ENCODE measurements around the gene PSMB7. TPM values are rescaled to one million over a fixed set of nuclear protein-coding genes. Genes with fewer than 3 reads are reported as not detected.
A peak's percentile ranks its signal among the peaks of the same experiment; 100 is the strongest.

Gene PSMB7
- total and polyA plus RNA-seq, 2 of the 8 experiments (the other 6 are each of a cell fraction or from before 2014, with no cell fraction given) = 222 to 357 TPM

GRCh38 chr9:124350494-124351263 is 64.6 kb downstream of the PSMB7 start:
- DNase-seq (ENCODE audit: low read depth in 1 of 2, low spot score in 2 of 2) = no peak
- Histone ChIP-seq H3K9me3 (ENCODE audit: insufficient read depth in 2 of 2, low read depth in 1 of 2, low read length in 1 of 2) (no peaks in the 10 kb centered on the region), H3K79me2 (ENCODE audit: control insufficient read depth in 1 of 2, insufficient read depth in 2 of 2, low read length in 2 of 2) (no peaks in the 10 kb centered on the region), H4K8ac (ENCODE audit: extremely low read depth, insufficient read depth, low read length) (no peak overlapping the region), H3K4ac (replicated peaks; ENCODE audit: insufficient read length, low read depth, low read length) (no peak overlapping the region), H2BK5ac (ENCODE audit: low read depth, low read length) (0 out of 2 replicates have a peak overlapping the region, but pooled peaks have one; percentile 39), H3K27me3 (replicated peaks in 1 of 4; ENCODE audit: control insufficient read depth in 3 of 4, extremely low read depth in 1 of 4, insufficient read depth in 3 of 4, low read length in 3 of 4) (no peaks in the 10 kb centered on the region), H3K14ac (ENCODE audit: insufficient read length) (no peak overlapping the region), H3K4me3 (ENCODE audit: extremely low read depth in 1 of 4, insufficient read depth in 2 of 4, low read depth in 3 of 4, low read length in 4 of 4) (no peak overlapping the region), H3K4me2 (ENCODE audit: insufficient read depth in 1 of 2, low read depth in 2 of 2, low read length in 2 of 2) (no peak overlapping the region), H4K5ac (ENCODE audit: insufficient read length, low read depth, low read length) (no peak overlapping the region), H2AK5ac (ENCODE audit: low read depth, low read length) (no peak overlapping the region), H3K79me1 (ENCODE audit: low read depth, low read length) (peaks cover 4% of the 10 kb centered on the region; the same call in 1 of the 2 replicates), H4K91ac (replicated peaks; ENCODE audit: insufficient read length, low read length) (no peak overlapping the region), H3K36me3 (ENCODE audit: control insufficient read depth in 2 of 4, insufficient read depth in 4 of 4, low read length in 3 of 4) (peaks cover 9 to 40% (median 18%) of the 10 kb centered on the region in 4 experiments), H2AFZ (ENCODE audit: low read length) (no peak overlapping the region), H4K20me1 (replicated peaks in 1 of 2; ENCODE audit: control insufficient read depth in 1 of 2, insufficient read depth in 2 of 2, low read length in 2 of 2) (peaks cover 4 to 14% of the 10 kb centered on the region in 2 experiments), H2BK15ac (ENCODE audit: low read length) (no peak overlapping the region), H3K9ac (replicated peaks in 1 of 4; ENCODE audit: extremely low read depth in 1 of 4, low read depth in 3 of 4, low read length in 3 of 4) (no peak overlapping the region), H2BK20ac (ENCODE audit: low read length) (no peak overlapping the region), H3K4me1 (replicated peaks in 1 of 4; ENCODE audit: control insufficient read depth in 3 of 4, insufficient read depth in 4 of 4, low read length in 3 of 4) (peaks cover 0 to 4% (median 0%) of the 10 kb centered on the region in 4 experiments; a peak in 1 of 7 replicates), H3K23ac (ENCODE audit: insufficient read length) (no peak overlapping the region), H2BK120ac (replicated peaks; ENCODE audit: low read depth, low read length) (no peak overlapping the region), H3K23me2 (ENCODE audit: low read depth, low read length) (no peaks in the 10 kb centered on the region), H3K27ac (ENCODE audit: low read depth, low read length) (no peak overlapping the region), H3K18ac (ENCODE audit: extremely low read depth, low read length) (no peak overlapping the region), H2BK12ac (ENCODE audit: low read depth, low read length) (peak overlapping the region; percentile 6; the same call in 1 of the 2 replicates), H3K56ac (replicated peaks; ENCODE audit: insufficient read length, low read depth, low read length) (no peak overlapping the region)
- 94% methylated on average over 16 of the region's 16 CpGs; no CpG with 5 or more reads in 1 of the 2 experiments for WGBS, 2 experiments (ENCODE audit: extremely low coverage in 1 of 2, insufficient coverage in 1 of 2, insufficient read length in 1 of 2, insufficient replicate concordance in 2 of 2, low coverage in 1 of 2, low lambda C conversion rate in 2 of 2, missing lambda C conversion rate in 1 of 2)
- TF ChIP-seq POLR2AphosphoS5 (IDR thresholded peaks at IDR 0.05; ENCODE audit: low read depth, low read length) = peak; percentile 42; the same call in 1 of the 2 replicates
- no peak for TF ChIP-seq RNF2 (IDR thresholded peaks at IDR 0.05; ENCODE audit: borderline replicate concordance, low read depth, low read length, missing control alignments, poor library complexity, severe bottlenecking)
- no peak for FAIRE-seq
- ChIA-PET CTCF (ENCODE audit: partially characterized antibody) (interaction anchor here (0.6 to 1.4 kb wide), 4 partner anchors 11 to 502 kb away, joined by 3 to 4 read pairs (median 3); no protein-coding TSS in a partner anchor), POLR2A (ENCODE audit: partially characterized antibody) (interaction anchor here (4.1 kb wide), 1 partner anchor 10 kb away, joined by 15 read pairs; no protein-coding TSS in a partner anchor)

All from H1 (cell line).